ENCODE measurements around the gene TMEM132D. TPM values are rescaled to one million over a fixed set of nuclear protein-coding genes. Genes with fewer than 3 reads are reported as not detected.

The TMEM132D gene
- total and polyA plus RNA-seq, 8 donors = 0.19 to 2.8 (median 0.46) TPM

DNA sequence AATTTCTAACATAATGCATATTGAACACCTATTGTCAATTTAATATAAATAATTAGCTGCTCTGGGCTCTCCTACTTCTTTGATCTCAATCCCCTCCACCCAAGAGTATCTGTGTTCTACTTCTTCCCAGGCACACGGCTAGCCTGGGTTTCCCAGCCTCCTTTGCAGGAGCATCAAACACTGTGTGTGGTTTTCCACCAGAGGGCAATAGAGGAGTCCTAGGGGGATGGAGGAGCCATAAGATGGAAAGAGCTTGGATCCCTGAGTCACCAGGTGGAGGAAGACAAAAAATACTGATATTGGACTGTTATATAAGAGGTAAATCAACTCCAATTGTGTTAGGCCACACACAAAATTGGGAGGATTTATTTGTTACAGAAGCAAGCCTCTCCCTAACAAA is 716.9 kb downstream of the TMEM132D start:
- TF ChIP-seq CTCF (IDR thresholded peaks at IDR 0.05) = no peak
- FAIRE-seq = no peak
- H3K4me1 ChIP-seq = no peaks in the 10 kb centered on the region
- no peak overlapping the region for H3K4me3 ChIP-seq
- 60 to 66% methylated on average over 1 of the region's 1 CpG for WGBS, 2 donors
- no peak for DNase-seq
- no peak overlapping the region for H3K27ac ChIP-seq
- no peaks in the 10 kb centered on the region for H3K9me3 ChIP-seq
- no peaks in the 10 kb centered on the region for H3K36me3 ChIP-seq
- ATAC-seq = no peak
- intact Hi-C loops (cut with DNase I) = no loop called here
- no peaks in the 10 kb centered on the region for H3K27me3 ChIP-seq

DNA sequence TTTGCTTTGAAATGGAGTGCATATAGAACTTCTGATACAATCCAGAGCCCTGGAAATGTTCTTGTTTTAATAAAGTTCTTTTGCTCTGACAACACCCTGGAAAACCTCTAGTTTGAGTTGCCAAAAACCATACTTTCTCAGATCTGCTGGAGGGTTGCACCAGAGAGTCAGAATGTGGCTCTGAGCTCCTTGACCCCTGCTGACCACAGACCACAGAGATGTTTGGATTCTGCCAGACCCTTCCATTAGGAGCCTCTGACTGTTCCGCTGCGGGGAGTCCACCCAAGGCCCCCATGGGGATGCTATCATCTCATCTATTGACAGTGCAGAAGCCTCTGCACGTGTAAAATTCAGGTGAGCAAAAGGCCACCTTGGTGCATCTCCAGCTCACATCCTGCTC is 718.0 kb downstream of the TMEM132D start:
- no peak overlapping the region for H3K4me3 ChIP-seq
- 53 to 55% methylated on average over 3 of the region's 3 CpGs for WGBS, 2 donors
- no peak overlapping the region for H3K27ac ChIP-seq
- intact Hi-C loops (cut with DNase I) = no loop called here
- H3K4me1 ChIP-seq = no peaks in the 10 kb centered on the region
- no peaks in the 10 kb centered on the region for H3K27me3 ChIP-seq
- no peak for TF ChIP-seq CTCF (IDR thresholded peaks at IDR 0.05)
- H3K36me3 ChIP-seq = no peaks in the 10 kb centered on the region
- H3K9me3 ChIP-seq = no peaks in the 10 kb centered on the region
- ATAC-seq (no peak), DNase-seq (no peak), FAIRE-seq (no peak)

- 34 to 38% methylated on average over 19 of the region's 19 CpGs for WGBS, 2 donors
- Histone ChIP-seq H3K9me3 (no peaks in the 10 kb centered on the region), H3K27ac (no peak overlapping the region), H3K27me3 (peaks cover 0 to 3% (median 0%) of the 10 kb centered on the region in 4 donors), H3K4me1 (no peaks in the 10 kb centered on the region), H3K36me3 (no peaks in the 10 kb centered on the region), H3K4me3 (no peak overlapping the region)
- no peak for DNase-seq
- no peak for TF ChIP-seq CTCF (IDR thresholded peaks at IDR 0.05)
- intact Hi-C loops (cut with DNase I) = no loop called here
- no peak for FAIRE-seq
- ATAC-seq = no peak
These were observed 719.5 kb downstream of the TMEM132D start for GRCh38 chr12:129184127-129184928.

DNA sequence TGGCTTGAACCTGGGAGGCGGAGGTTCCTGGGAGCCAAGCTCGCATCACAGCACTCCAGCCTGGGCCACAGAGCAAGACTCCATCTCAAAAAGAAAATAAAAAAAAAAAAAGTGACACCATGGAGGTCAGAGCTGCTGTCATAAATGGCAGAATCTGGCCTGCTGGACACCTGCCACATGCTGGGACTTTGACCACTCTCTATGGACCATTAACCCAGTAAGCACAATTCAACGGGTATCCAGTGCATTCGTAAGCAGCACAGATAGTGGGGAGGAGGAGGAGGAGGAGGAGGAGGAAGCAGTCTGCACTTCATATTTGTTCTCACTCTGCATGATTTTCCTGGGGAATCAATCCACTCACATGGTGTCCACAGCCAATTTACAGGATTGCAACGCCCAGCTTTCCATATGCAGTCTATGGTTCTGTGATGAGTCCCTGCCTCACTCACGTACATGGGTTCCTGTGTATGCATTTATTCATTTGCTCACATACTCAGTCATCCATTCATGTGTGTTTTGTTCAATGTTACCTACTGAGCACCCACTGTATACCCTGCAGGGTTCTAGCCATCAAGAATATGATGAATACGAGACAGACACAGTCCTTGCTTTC is 723.8 kb downstream of the TMEM132D start:
- DNase-seq (no peak), FAIRE-seq (no peak), ATAC-seq (no peak)
- H3K27ac ChIP-seq = no peak overlapping the region
- H3K4me3 ChIP-seq = no peak overlapping the region
- H3K9me3 ChIP-seq = no peaks in the 10 kb centered on the region
- H3K27me3 ChIP-seq = peaks cover 0 to 5% (median 0%) of the 10 kb centered on the region in 4 donors
- H3K36me3 ChIP-seq = no peaks in the 10 kb centered on the region
- 63 to 70% methylated on average over 6 to 7 of the region's 7 CpGs for WGBS, 2 donors
- TF ChIP-seq CTCF (IDR thresholded peaks at IDR 0.05) = no peak
- intact Hi-C loops (cut with DNase I) = no loop called here
- H3K4me1 ChIP-seq = no peaks in the 10 kb centered on the region

- no peak for TF ChIP-seq CTCF (IDR thresholded peaks at IDR 0.05)
- DNase-seq (no peak), FAIRE-seq (no peak), ATAC-seq (no peak)
- H3K4me1 ChIP-seq = no peaks in the 10 kb centered on the region
- no peaks in the 10 kb centered on the region for H3K36me3 ChIP-seq
- H3K27ac ChIP-seq = no peak overlapping the region
- intact Hi-C loops (cut with DNase I) = no loop called here
- WGBS, 2 donors = 41 to 53% methylated on average over 3 of the region's 3 CpGs
- H3K9me3 ChIP-seq = no peaks in the 10 kb centered on the region
- no peak overlapping the region for H3K4me3 ChIP-seq
- no peaks in the 10 kb centered on the region for H3K27me3 ChIP-seq
These were observed 733.9 kb downstream of the TMEM132D start for GRCh38 chr12:129169928-129170327.
